Stimulated activated naive CD8-positive, alpha-beta T cell treated with anti-CD3 and anti-CD28 coated beads, Interleukin-15, Interleukin-2, amounts not matched to agents 100 ng/mL and 50 ng/mL, for 24 hours (primary cell): ENCODE results near the gene MRPS14.
"Not testable (repeated sequence)": the region's sequence is repeated elsewhere in the genome, so short reads cannot be mapped to it uniquely, and the experiment has no call there.

Source experiments
- H3K27ac Mint-ChIP-seq: one replicate; pipeline ENCODE4 v1.8.0; 2021; ENCODE audit warnings: mild to moderate bottlenecking, mixed read lengths
- H3K27me3 Mint-ChIP-seq: one replicate; pipeline ENCODE4 v1.8.0; 2021; ENCODE audit warnings: mixed read lengths
- H3K36me3 Mint-ChIP-seq: one replicate; pipeline ENCODE4 v1.8.0; 2021; ENCODE audit warnings: low read depth, mixed read lengths
- H3K4me1 Mint-ChIP-seq: one replicate; pipeline ENCODE4 v1.8.0; 2021; ENCODE audit warnings: low read depth, mixed read lengths
- H3K4me3 Mint-ChIP-seq: one replicate; pipeline ENCODE4 v1.8.0; 2021; ENCODE audit warnings: mild to moderate bottlenecking, mixed read lengths
- H3K9me3 Mint-ChIP-seq: one replicate; pipeline ENCODE4 v1.8.0; 2021; ENCODE audit warnings: mixed read lengths

Gene MRPS14

DNA sequence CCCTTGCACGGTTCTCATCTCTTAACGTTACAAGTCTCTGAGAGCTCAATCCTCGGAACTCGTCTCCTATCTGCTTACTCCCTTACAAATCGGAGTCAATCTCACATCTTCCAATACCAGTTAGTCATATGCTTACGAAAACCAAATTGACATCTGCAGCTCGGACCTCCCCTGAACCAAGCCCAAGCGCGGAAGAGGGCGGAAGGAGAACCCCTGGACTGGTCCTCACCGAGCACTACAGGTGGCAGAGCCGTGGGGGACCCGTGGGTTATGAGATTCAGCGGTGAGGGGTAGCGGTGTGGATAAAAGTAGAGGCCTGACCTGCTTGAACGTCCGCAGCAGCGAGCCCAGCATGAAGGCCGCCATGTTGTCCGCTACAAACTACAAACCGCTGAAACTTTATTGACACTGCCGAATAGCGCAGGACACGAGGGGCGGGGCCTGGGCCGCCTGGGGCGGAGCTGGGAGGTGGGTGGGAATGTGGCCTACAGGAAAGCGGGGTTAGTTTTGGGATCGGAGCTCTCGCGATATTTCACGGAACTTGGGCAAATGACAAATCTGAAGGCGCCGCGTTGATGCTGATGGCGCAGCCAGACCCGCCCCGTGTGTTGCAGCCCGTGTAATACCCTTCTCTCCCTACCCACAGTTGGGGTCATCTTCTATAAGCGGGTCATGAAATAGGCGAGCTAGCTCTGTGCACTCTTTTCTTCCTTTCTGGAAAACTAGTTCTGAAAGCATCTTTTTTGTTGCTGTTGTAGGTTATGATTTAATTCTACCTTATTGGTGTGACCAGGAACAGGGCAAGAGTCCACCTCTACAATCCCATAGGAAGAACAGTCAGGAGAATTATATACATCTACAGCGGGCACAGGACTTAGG lies at the start of gene MRPS14:
MRPS14 (minus strand) TSS at position 383 of the 879 bp plus-strand sequence; CDS start at position 366, 17 bp downstream.
- H3K9me3 Mint-ChIP-seq, result no peaks in the 10 kb centered on the region

DNA sequence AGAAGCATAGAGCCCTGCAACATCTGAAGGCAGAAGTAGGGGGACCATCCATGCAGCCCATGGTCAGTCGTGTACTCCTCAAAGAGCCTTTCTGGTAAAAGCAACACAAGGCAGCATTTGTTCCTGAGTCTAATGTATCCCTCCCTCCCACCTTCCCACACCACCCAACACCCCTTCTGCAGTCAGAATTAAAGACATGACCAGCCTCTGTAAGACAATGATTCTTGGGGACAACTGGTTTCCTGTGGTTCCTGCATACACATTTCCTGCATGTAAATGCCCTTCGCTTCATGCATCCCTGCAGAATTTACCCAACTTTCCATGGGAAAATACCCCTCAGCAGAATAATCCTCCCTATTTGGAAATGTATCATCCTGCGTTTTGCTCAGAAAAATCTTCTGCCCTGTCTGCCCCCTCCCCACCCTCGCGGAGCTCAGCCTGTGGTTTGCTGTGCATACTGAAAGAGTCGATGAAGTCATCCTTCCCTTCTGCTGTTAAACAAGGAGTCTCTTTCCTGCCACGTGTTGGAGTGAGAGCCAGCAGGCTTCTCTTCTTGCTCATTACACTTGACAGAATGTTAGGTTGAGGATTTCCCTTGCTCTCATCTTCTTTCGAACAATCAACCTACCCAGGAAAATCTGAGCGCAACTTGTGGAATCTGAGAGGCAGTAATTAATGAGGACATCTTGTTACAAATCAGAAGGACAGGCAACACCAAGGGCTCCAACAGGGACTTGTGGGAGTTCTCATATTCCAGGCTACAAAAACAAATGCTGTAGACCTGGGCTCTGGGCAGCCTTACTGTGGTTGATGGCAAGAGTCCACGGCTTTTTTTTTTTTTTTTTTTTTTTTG lies 49.1 kb upstream of the MRPS14 start:
- Mint-ChIP-seq H3K4me1 (peaks cover 10% of the 10 kb centered on the region), H3K27me3 (peaks cover 11% of the 10 kb centered on the region), H3K36me3 (no peaks in the 10 kb centered on the region), H3K27ac (no peak overlapping the region), H3K9me3 (no peaks in the 10 kb centered on the region), H3K4me3 (no peak overlapping the region)

More for the DNA sequence above, at the start of gene MRPS14:
- Mint-ChIP-seq H3K27ac (peak within 1 kb of the TSS; percentile 95), H3K36me3 (peaks cover 23% of the 10 kb centered on the region), H3K4me1 (peaks cover 24% of the 10 kb centered on the region), H3K27me3 (no peaks in the 10 kb centered on the region), H3K4me3 (peak within 1 kb of the TSS; percentile 98)

DNA sequence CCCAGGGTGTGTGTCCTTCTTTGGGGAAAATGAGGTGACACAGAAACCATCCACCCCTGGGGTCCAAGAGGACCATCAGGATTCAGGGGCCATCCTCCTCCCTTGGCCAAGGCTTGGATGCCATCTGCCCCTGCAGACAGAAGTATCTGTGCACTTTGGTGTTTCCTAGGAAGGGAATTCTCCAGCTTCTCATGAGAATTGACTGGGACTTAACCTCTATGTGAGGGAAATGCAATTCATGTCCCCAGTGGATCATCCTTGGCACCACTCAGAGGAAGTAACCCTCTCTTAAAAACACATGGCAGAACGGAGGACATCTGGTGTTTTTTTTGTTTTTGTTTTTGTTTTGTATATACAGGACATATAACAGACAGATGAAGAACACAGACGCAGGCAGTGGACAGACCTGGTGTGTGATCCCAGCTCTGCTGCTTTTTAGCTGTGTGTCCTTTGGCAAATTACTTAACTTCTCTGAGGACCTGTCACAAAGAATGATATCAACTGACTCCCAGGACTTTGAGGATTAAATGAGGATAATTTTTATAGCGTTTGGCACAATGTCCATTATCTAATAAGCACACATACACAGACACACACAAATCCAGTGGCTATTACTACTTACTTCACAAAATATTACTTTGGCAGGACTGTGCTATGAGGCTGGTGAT lies 48.2 kb upstream of the MRPS14 start:
- H3K4me3 Mint-ChIP-seq, result no peak overlapping the region
- peaks cover 10% of the 10 kb centered on the region for H3K4me1 Mint-ChIP-seq
- H3K9me3 Mint-ChIP-seq, result no peaks in the 10 kb centered on the region
- H3K36me3 Mint-ChIP-seq, result no peaks in the 10 kb centered on the region
- H3K27ac Mint-ChIP-seq, result no peak overlapping the region
- H3K27me3 Mint-ChIP-seq, result peaks cover 11% of the 10 kb centered on the region

DNA sequence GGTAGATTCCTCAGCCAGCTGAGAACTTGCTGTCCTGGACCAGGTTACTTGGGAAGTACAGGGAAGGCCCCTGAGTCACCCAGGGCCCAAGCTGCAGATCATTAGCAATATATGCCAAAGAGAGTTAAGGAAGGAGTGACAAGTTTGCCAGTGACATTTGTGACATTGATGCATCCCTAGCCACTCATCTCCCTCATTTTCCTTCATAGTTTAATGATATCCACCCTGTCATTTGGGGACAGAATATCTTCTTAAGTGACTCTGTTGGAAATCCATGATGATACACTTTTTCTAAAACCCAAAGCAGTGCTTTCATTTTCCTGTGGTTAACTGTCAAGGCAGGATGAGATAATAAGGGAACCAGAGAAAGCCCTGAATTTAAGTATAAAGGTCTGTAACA lies 47.6 kb upstream of the MRPS14 start:
- no peaks in the 10 kb centered on the region for H3K36me3 Mint-ChIP-seq
- H3K9me3 Mint-ChIP-seq, result no peaks in the 10 kb centered on the region
- H3K27ac Mint-ChIP-seq, result no peak overlapping the region
- peaks cover 11% of the 10 kb centered on the region for H3K27me3 Mint-ChIP-seq
- peaks cover 10% of the 10 kb centered on the region for H3K4me1 Mint-ChIP-seq
- no peak overlapping the region for H3K4me3 Mint-ChIP-seq

DNA sequence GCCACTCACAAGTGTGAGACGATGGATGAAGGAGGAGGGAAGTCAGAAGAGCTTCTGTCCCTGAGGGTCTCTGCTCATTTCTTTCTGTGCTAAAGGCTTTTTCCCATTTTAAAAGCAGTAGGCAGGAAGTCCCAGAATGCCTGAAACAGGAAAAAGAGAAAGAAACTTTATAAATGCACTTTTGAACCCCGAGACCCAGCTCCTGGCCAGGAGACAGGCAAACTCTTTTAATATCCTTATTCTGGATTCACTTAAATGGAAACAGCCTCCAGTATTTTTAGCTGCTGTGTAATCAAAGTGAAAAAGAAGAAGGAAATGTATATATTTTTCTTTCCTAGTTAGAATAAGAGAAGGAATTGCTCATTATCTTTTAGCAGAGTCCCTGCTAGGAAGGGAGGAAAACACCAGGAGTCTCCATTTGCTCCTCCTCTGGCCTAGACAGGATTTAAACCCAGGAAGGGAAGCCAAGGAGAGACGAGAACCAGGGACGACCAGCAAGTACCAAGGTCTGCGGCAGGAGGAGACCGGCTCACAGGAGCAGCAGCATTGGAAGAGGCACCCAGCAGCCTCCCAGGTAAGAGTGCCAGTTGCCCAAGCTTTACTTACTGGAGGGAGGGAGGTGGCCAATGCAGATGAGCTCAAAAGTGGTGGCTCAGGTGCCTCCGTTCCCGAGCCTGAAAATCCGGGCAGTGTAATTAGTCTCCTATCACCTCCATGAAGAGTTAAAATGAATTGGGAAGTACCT lies 44.3 kb upstream of the MRPS14 start, which contains the start of gene TNN:
TNN (plus strand) TSS at position 472 of the 745 bp plus-strand sequence. CDS start 9,586 bp downstream, outside the sequence.
- Mint-ChIP-seq H3K4me1 (peaks cover 5% of the 10 kb centered on the region), H3K27me3 (peaks cover 8% of the 10 kb centered on the region), H3K36me3 (no peaks in the 10 kb centered on the region)

DNA sequence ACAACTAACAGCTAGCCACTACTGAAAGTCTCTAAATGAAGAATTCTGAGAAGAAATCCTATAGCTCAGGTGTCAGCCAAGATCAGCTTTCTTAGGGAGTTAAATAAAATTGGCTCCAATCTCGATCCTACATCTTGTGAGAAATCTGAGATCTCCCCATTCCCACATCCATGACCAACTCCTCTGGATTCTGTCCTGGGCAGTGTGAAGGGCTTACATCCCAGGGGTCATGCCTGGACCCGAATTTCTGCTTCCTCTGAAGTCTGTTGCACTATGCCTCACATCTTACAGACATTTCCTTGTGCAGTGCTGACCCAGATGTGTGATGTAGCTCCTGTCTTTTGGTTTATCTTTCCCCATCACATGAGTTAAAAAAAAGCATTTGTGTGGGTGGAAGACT lies 39.6 kb upstream of the MRPS14 start:
- H3K36me3 Mint-ChIP-seq, result no peaks in the 10 kb centered on the region
- no peaks in the 10 kb centered on the region for H3K9me3 Mint-ChIP-seq
- no peaks in the 10 kb centered on the region for H3K4me1 Mint-ChIP-seq
- peaks cover 7% of the 10 kb centered on the region for H3K27me3 Mint-ChIP-seq
- H3K4me3 Mint-ChIP-seq, result no peak overlapping the region
- no peak overlapping the region for H3K27ac Mint-ChIP-seq

More for the DNA sequence above, 44.3 kb upstream of the MRPS14 start, which contains the start of gene TNN:
- H3K27ac Mint-ChIP-seq, result no peak within 1 kb of the TSS
- H3K4me3 Mint-ChIP-seq, result no peak within 1 kb of the TSS
- H3K9me3 Mint-ChIP-seq, result no peaks in the 10 kb centered on the region

DNA sequence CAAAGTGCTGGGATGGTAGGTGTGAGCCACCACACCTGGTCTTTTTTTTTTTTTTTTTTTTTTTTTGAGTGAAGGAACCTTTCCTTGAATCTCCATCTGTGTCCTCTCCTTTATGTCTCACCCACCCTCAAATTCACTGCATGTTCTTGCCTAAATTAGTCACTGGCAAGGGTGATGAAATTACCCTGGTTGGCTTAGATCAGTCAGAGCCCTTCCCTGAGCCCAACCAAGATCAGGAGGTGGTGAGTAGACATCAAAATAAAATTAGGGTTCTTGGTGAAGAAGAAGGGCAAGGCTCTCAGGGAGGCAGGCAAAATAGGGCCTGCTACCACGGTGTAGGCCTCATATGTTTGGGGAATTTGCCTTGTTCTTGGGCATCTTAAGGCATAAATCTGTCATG lies 39.1 kb upstream of the MRPS14 start:
- Mint-ChIP-seq H3K36me3 (no peaks in the 10 kb centered on the region), H3K27me3 (peaks cover 10% of the 10 kb centered on the region), H3K9me3 (no peaks in the 10 kb centered on the region), H3K27ac (no peak overlapping the region), H3K4me1 (no peaks in the 10 kb centered on the region), H3K4me3 (no peak overlapping the region)

DNA sequence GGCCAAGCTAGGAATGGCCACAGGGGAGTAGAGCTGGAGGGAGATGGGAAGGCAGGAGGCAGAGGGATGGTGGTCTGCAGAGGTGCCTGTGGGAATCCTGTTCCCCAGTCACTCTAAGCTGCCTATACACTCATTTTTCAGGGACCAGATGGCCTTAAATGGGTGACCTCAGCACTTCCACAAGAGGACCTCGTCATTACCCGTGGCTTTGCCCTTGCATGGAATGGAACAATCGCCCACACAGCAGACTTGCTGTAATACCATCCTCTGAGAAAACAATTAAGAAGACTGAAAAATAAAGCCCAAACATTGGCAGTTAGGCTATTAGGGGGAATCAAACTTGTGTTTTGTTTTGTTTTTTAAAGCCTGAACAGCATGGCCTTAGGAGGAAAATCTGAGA lies 31.5 kb upstream of the MRPS14 start:
- Mint-ChIP-seq H3K27ac (no peak overlapping the region), H3K4me3 (no peak overlapping the region), H3K4me1 (no peaks in the 10 kb centered on the region), H3K27me3 (peaks cover 31% of the 10 kb centered on the region), H3K9me3 (no peaks in the 10 kb centered on the region), H3K36me3 (no peaks in the 10 kb centered on the region)

DNA sequence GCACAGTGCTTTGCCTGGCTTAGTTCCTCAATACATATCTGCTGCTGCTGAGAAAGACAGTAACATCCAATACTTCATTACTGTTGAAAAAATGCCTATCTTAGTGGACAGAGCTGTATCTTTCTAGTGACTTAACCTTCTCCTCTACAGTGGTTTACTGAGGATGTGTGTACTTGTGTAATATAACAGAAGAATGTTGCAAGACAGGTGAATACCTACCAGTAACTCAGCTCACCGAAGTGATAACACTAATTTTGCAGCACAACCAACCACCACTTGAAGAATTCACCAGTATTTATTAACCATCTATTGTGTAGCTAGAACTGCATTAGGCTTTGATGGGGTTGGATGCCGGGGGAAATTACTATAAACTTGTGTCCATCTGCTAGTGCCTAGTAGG lies 27.8 kb upstream of the MRPS14 start:
- Mint-ChIP-seq H3K36me3 (no peaks in the 10 kb centered on the region), H3K4me3 (no peak overlapping the region), H3K27ac (no peak overlapping the region), H3K27me3 (peaks cover 45% of the 10 kb centered on the region), H3K9me3 (no peaks in the 10 kb centered on the region), H3K4me1 (no peaks in the 10 kb centered on the region)

DNA sequence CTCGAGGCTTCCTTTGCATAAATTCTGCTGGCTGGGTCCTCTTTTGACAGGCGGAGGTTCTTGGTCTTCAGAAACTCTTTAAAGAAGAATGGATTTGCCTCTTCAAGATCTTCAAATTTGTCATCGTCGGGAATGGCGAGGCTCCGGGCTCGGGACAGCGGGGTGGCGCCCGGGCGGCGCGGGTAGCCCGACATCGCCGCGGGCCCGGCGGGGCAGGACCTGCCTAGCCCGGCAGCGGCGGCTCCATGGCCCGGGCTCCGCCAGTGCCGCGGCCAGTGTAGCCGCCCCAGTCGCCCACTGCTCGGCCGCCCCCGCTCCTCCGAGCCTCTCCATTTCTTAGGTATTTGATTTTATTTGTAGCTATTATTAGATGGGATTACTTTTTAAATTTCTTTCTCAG lies 22.3 kb upstream of the MRPS14 start:
- Mint-ChIP-seq H3K36me3 (no peaks in the 10 kb centered on the region), H3K27me3 (peaks cover 39% of the 10 kb centered on the region), H3K27ac (no peak overlapping the region), H3K4me3 (no peak overlapping the region), H3K9me3 (no peaks in the 10 kb centered on the region), H3K4me1 (no peaks in the 10 kb centered on the region)

DNA sequence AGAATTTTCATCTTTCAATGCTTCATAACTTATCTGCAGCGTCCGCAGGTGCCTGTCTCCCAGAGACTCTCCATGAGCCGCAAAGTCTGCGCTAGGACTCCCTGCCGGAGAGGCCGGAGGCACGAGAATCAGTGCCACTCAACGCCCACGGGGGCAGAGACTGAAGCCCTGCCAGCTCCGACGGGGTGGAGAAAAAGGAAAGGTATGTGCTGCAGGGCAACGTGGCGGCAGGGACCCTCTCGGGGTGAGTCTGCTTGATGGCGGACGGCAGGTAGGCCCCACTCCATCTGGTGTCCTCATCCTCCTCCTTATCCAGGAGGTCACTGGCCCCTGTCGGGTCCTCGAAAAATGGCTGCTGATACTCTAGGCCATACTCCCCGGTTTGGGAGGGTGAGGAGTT lies 21.9 kb upstream of the MRPS14 start:
- Mint-ChIP-seq H3K27me3 (peaks cover 36% of the 10 kb centered on the region), H3K4me3 (no peak overlapping the region), H3K4me1 (no peaks in the 10 kb centered on the region), H3K36me3 (no peaks in the 10 kb centered on the region), H3K9me3 (no peaks in the 10 kb centered on the region), H3K27ac (no peak overlapping the region)

DNA sequence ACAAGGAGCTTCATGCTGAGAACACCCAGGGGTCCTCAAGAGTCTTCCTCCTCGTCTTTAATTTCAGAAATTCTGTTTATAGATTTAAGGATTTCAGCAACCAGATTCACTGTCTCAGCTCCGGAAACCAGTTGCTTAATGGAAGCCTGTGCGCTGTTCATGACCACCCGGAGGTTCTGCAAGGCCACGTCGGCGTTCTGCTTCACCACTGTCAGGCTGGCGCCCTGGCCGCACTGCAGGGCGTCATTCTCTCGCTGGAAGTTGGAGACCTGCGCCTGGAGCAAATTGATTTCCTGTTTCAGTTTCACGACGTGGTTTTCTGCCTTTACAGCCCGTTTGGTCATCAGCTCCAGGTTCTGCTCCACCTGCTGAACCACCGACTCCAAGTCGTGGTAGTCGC lies 21.4 kb upstream of the MRPS14 start:
- H3K4me1 Mint-ChIP-seq, H3K9me3 Mint-ChIP-seq, H3K27ac Mint-ChIP-seq, H3K4me3 Mint-ChIP-seq, H3K36me3 Mint-ChIP-seq: not testable (repeated sequence)
- peaks cover 33% of the 10 kb centered on the region for H3K27me3 Mint-ChIP-seq

DNA sequence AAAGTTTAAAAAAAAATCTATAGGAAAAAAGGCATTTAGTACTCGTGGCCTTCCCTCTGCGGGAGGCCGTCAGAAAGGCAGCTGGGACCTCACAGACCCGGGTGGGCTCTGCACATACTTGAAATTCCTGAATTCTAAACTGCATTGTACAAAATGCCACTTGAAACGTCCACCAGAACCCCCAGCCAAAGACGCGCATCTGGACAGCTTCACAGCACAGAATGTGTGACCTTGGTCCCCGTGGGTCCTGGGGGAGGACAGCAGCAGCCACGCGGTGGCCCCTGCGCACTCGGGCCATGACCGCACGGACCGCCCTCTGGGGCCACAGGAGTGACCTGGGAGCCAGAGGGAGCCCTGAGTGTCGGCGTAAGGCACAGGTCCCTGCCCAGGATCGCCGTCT lies 20.6 kb upstream of the MRPS14 start:
- Mint-ChIP-seq H3K4me3 (no peak overlapping the region), H3K27ac (no peak overlapping the region), H3K9me3 (no peaks in the 10 kb centered on the region), H3K4me1 (no peaks in the 10 kb centered on the region), H3K36me3 (no peaks in the 10 kb centered on the region), H3K27me3 (peaks cover 25% of the 10 kb centered on the region)

DNA sequence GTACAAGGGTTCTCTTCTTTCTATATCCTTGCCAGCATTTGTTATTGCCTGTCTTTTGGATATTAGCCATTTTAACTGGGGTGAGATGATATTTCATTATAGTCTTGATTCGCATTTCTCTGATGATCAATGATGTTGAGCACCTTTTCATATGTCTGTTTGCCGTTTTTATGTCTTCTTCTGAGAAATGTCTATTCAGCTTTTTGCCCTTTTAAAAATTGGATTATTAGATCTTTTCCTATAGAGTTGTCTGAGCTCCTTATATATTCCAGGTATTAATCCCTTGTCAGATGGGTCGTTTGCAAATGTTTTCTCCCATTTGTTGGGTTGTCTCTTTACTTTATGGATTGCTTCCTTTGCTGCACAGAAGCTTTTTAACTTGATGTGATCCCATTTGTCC lies 19.4 kb upstream of the MRPS14 start:
- Mint-ChIP-seq H3K27ac (no peak overlapping the region), H3K9me3 (no peaks in the 10 kb centered on the region), H3K36me3 (no peaks in the 10 kb centered on the region), H3K4me1 (no peaks in the 10 kb centered on the region), H3K4me3 (no peak overlapping the region), H3K27me3 (peaks cover 14% of the 10 kb centered on the region)
